Suprapubic skin (tissue), 3 donors: Measurements from ENCODE around the gene MRC2.

Experiments used
- POLR2AphosphoS5 ChIP-seq, 3 donors: sonication (generic); formaldehyde crosslinking; IDR thresholded peaks; one replicate each; pipeline ENCODE4 v1.6.1; 2017; ENCODE audit warnings: antibody characterized with exemption in 3 of 3
- TF ChIP-seq, protein P1 (sequence below), 2 donors: fragments of 200-600 bp in 1 of 2; fragments of 450-650 bp in 1 of 2; sonication (generic) in 1 of 2; IDR thresholded peaks; one replicate each; pipeline ENCODE4 v1.5.1; 2016 to 2019; ENCODE audit warnings: antibody characterized with exemption in 2 of 2, mild to moderate bottlenecking in 1 of 2, moderate library complexity in 1 of 2

DNA sequence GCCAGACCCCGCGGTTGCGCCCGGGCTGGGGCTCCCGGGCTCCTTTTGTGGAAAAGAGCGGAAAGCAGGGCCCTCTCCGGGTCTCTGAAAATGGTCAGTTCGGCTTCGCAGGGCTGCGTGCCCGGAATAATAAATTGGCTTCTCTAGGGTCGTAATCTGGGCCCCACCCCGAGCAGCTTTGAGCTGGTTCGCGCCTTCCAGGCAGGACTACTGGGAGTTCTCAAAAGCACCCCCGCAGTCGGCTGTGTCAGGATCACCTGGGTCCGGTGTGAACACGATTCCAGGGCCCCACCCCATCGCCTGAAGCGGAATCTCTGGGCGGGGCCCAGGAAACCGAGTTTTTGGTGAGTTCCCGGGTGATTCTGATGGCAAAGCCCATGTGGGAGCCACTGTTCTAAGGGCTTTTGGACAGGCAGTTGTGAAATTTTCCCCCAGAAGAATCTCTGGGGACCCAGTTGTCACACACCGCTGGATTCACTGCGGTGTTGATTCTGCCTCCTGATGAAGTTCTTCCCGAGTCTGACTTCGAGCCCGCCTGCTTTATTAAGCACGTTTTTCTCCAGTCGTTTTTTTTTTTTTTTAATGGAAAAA is 77.0 kb downstream of the MRC2 start:
- TF ChIP-seq, protein P1, sequence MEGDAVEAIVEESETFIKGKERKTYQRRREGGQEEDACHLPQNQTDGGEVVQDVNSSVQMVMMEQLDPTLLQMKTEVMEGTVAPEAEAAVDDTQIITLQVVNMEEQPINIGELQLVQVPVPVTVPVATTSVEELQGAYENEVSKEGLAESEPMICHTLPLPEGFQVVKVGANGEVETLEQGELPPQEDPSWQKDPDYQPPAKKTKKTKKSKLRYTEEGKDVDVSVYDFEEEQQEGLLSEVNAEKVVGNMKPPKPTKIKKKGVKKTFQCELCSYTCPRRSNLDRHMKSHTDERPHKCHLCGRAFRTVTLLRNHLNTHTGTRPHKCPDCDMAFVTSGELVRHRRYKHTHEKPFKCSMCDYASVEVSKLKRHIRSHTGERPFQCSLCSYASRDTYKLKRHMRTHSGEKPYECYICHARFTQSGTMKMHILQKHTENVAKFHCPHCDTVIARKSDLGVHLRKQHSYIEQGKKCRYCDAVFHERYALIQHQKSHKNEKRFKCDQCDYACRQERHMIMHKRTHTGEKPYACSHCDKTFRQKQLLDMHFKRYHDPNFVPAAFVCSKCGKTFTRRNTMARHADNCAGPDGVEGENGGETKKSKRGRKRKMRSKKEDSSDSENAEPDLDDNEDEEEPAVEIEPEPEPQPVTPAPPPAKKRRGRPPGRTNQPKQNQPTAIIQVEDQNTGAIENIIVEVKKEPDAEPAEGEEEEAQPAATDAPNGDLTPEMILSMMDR (IDR thresholded peaks at IDR 0.05): no peak
- TF ChIP-seq POLR2AphosphoS5 (IDR thresholded peaks at IDR 0.05): no peak
